GM21576 (cell line): ENCODE data around the gene KRT26.
"Not testable (repeated sequence)": the region's sequence is repeated elsewhere in the genome, so short reads cannot be mapped to it uniquely, and the experiment has no call there.

Experiments
- ATAC-seq: cut with Tn5 transposase; IDR thresholded peaks from one replicate; pipeline ENCODE4 v1.9.1; 2021; ENCODE audit warnings: mild to moderate bottlenecking, moderate library complexity; ENCODE audit not compliant: unreplicated experiment

Gene KRT26

DNA sequence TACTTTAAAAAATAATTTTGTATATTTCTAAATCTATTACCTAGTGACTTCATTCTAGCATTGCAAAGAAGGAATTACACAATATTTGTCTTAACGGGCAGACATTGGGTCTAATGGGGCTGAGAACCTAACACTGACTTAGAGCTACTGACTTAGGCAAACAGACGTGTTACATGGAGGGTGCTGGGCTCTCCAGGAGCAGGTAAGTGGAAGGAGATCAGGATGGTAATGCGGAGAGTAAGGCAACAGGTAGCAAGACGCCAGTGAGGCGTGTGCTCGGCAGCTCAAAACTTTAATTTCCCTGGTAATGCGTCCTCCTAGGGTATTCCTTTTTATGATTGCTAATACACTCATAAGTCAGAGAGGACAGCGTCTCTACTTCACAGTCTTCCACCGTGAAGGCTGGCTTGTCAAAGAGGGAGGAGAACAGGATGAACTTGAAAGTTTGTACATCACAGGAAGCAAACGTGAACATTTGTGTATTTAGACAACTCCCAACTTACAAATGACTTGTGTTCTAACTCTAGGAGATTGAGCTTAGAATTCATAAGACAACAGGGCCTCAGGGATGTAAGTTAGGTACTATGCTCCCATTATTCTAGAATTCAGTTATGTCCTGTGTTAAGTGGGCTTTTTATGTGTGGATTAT lies 23.1 kb upstream of the KRT26 start:
- ATAC-seq, result no peak

DNA sequence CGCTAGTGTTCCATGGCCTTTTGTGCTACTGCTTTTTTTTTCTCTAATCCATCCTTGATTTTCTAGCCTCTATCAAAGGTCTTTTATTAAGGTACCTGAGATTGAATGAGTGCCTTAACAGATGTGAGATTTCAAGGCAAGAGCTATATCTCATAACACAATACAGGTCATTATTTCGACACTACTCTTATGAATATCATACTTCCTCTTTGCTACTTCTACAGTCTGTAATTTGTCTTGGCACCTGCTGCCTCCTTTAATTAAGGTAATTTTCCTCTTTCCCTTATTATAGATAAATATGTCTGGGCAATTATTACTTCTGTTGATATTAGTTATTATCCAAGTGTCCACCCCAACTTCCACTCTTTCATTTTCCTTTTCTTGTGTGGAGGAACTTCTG lies 22.5 kb upstream of the KRT26 start:
- ATAC-seq, result no peak

DNA sequence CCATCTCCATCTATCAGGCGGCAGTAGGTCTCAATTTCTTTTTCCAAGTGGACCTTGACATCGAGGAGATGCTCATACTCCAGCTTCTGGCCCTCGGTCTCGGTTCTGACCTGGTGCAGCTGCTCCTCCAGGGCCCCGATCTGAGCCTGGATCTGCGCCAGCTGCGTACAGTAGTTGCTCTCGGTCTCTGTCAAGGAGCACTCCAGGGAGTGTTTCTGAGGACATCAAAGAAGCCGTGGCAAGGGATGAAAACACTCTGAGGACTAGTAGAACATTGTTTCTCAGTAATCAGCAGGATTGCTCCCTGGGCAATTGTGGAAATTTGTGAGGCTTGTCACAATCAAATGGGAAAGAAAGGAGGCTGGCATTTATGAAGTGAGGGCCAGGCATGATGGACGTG lies 21.8 kb upstream of the KRT26 start:
- ATAC-seq, result no peak

DNA sequence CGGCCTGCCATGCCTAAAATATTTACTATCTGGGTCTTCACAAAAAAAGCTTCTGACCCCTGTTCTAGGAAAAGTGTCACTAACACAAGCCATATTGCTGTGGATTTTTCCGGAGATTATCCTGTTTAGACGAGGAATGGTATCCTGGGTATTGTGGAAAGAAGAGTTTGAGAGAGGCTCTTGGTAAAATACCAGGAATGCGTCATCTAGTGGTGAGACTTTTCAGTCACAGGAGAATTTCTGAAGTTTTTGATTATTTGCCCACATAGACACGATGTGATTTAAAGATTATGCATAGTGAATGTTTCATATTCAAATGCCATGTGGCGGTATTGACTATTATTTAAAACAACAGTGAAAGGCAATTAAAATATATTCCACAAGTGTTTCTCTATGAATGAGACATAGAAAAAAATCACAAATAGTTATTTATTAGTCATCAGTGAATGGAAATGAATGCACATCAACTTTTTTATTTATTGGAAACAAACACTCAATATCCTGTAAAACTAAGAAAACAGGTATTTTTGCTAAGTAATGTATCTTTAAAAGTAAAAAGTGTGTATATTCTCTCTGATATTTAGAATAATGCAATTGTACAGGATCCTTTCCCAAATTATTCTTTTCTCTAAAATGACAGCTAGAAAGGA lies 19.9 kb upstream of the KRT26 start:
- no peak for ATAC-seq

DNA sequence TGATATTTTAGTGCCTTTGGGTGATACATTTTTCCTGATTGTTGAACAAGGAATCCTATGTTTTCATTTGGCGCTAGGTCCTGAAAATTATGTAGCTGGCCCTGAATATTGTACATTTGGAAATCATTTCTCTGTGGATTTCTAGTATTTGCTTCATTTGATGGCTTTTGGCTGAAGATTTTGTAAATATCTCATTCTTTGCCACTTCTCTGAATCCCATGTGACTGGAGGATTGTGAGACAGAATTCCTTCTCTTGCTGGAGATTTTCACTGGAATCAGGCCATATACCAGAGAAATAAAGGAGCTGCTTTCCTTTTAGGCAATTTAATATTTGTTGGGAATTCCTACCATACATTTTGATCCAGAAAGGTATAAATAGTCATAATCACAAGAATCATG lies 19.1 kb upstream of the KRT26 start:
- ATAC-seq, result no peak

DNA sequence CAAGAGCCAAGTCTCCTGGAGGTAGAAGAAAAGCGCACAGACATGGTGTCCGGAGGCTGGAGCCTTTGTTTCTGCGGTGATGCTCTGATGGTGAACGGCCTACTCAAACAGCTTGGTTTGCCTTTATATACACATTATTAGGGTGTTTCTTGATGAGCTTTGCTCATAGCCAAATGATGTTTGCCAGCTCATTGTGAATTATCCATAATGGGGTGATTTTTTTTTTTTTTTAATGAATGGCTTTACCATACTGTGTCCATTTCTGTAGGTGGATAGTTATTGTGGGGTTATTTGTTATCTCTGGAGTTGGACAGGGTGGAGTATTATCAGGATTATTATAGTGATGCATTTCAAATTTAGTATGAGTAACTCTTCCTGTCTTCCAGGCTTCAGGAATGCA lies 10.4 kb upstream of the KRT26 start, which contains the start of gene KRT27:
KRT27 (minus strand) TSS at position 101 of the 400 bp plus-strand sequence; CDS start at position 44, 57 bp downstream.
- ATAC-seq, result no peak

DNA sequence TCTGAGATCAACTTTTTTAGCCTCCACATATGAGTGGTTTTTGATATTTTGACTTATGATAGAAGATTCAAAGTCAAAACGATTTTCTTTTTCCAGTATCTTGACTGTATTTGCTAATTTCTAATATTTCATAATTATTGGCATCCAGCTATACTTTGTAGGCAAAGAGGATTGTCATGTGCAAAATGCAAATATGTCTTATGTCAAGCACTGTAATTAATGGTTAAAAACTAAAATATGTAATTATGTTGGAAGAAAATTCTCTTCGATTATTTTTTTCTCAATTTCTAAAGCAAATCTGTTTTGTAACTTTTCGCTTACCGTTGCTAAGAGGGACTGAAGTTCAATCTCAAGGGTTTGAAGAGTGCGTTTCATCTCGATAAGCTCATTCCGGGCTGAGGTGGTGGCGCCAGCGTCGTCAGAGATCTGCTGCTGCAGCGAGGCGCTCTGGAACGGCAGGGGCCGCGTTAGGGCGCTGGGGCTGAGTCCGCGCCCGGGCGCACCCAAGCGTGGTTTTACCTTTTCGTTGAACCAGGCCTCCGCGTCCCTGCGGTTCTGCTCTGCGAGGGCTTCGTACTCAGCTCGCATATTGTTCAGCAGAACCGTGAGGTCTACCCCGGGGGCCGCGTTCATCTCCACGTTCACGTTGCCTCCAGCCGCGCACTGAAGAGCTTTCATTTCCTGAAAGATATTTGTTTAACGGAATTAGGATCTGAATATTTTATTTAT lies 7.3 kb upstream of the KRT26 start:
- ATAC-seq, result no peak

DNA sequence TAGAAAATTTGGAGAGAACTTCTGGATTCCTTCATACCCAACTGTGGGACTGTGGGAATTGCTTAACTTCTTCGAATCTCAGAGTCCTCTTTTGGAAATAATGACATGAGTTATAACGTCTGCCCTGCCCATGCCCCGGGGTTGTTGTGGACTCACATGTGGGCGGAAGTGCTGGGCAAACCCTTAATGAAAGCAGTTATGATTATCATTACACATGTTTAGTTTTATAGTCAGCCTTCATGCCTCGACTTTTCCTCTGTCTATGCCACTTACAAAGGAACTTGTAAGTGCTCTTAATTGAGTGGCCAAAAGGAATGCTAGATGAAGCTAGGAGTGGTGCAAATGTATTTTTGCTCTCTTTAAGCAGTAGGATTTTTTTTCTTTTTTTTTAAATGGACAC lies 6.5 kb upstream of the KRT26 start:
- ATAC-seq, result no peak

DNA sequence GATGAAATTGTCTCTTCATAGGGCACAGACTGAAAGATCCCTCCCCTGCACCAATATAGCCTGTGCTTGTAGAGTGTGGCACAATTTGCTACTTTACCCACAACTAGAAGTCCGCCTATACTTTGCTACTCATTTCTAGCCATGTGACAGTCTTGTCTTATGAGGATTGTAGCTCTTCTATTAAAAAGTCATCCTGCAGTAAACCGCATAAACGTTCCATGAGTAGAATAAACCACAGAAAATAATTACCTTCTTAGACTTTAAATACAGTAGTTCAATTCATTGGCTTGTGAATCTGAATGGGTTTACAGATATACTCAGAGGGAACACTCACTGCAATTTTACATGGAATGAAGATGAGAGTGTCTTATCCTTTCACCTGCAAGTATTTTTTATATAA lies 6.0 kb upstream of the KRT26 start:
- no peak for ATAC-seq

DNA sequence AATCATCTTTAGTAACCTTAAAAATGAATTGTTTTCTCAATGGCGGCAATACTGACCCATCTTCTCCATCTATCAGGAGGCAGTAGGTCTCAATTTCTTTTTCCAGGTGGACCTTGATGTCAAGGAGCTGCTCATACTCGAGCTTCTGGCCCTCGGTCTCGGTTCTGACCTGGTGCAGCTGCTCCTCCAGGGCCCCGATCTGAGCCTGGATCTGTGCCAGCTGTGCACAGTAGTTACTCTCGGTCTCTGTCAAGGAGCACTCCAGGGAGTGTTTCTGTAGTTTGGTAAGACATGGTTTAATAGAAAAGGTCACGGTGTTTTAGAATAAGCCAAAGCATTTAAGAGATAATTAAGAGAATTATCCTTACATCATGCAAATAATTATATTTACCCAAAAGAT lies 5.5 kb upstream of the KRT26 start:
- ATAC-seq, result no peak

DNA sequence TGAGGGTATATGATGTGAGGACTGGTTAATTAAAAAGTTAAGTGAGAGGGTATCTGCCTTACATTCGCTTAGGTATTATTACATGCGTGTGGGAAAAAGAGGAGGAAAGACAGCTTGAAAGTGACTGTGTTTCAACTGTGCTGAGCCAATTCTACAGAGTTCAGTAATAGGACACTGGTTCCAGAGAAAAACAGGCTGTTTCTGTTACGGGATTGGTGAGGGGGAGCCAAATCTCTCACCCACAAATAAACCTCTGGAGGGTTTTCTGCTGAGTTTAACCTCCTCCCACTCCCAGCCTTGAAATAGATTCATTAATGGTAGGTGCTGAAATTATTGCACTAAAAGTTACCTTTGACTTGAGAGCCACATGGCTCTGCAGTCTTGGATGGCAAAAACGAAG lies 3.9 kb upstream of the KRT26 start:
- no peak for ATAC-seq

DNA sequence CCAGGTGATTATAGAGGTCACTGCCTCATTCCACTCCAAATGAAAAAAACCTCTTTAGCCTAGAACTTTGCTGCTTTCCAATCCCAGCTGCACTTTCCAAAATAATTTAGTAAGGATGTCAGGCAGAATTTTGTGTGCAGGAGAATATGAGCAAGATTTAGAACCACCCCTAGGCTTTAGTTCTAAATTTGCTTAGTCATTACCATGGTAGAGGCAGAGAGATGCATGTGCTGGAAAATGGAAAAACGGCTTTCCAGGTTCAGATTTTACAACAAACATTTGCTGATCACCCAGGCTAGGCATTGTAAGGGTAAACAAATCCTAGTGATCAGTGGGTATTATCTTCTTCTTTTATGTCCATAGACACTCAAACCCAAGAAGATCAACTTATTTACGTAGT lies 6.3 kb downstream of the KRT26 start:
- ATAC-seq, result no peak

DNA sequence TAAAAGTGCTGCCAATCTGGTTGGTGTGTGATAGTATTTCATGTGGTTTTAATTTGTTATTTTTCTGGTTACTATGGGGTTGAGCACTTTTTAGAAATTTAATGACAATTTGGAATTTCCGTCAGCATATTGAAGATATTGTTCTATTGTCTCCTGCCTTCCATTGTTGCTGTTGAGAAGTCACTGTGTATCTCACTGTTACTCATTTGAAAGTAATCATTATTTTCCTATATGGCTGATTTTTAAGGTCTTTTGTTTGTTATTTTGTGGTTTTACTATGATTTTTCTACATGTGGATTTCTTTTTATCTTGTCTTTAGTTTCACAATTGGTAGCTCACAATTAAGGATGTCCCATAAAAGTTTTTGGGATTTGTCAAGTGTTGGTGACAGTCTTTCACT lies 8.2 kb downstream of the KRT26 start:
- no peak for ATAC-seq

DNA sequence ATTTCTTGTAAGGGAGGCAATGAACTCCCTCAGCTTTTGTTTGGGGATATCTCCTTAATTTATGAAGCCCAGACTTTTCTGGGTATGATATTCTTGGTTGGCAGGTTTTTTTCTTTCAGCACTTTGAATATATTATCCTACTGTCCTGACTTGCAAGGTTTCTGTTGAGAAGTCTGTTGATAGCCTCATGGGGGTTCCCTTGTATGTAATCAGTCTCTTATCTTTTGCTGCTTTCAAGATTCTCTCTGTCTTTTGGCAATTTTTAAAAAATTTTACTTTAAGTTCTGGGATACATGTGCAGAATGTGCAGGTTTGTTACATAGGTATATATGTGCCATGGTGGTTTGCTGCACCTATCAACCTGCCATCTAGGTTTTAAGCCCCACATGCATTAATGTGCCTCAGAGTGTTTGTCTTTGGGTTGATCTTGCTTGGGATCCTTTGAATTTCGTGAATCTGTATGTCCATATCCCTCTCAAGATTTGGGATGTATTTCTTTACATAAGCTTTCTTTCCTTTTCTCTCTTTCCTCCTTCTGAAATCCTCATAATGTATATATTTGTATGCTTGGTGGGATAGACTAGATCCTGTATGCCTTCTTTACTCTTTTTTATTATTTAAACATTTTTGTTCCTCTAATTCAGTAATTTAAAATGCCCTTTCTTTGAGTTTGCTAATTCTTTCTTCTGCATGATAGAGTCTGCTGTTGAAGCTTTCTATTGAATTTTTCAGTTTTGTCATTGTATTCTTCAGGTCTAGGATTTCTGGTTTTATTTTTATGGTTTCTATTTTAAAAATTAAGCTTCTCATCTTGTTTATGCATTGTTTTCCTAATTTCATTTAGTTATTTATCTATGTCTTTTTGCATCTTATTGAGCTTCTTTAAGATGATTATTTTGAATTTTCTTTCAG lies 11.6 kb downstream of the KRT26 start:
- ATAC-seq, result no peak

DNA sequence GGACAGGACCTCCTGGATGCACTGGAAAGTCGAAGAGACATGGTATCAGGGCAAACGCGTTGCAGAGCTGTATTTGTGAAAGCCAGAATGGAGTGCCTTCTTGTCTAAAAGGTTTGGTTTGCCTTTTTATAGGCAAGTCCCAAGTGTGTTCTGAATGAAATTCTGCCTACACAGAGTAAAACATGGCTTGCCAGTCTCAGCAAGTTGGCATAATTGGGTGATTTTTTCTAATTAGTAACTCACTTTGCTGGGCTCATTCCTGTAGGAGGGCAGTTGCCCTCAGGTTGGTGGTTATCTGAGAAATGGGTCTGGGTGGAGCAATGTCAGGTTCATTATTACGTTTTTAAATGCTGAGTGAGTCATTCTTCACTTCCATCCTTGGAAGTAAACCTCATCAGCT lies 16.8 kb downstream of the KRT26 start, which contains the start of gene KRT25:
KRT25 (minus strand) TSS at position 101 of the 400 bp plus-strand sequence; CDS start at position 41, 60 bp downstream.
- ATAC-seq, result no peak

DNA sequence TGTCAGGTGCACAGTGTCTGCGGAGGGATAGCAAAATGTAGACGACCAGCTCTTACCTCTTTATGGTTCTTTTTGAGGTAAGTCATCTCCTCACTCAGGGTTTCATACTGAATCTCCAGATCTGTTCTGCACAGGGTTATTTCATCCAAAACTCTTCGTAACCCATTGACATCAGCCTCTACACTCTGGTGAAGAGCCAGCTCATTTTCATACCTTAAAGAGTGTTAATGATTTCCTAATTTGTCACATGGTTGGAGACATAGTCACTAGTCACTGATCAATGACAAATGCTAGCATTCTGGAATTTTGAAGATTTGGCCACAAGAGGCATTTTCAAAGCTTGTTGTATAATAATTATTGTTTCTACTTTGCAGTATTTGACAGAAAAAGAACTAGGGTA lies 18.2 kb downstream of the KRT26 start:
- ATAC-seq, result no peak

DNA sequence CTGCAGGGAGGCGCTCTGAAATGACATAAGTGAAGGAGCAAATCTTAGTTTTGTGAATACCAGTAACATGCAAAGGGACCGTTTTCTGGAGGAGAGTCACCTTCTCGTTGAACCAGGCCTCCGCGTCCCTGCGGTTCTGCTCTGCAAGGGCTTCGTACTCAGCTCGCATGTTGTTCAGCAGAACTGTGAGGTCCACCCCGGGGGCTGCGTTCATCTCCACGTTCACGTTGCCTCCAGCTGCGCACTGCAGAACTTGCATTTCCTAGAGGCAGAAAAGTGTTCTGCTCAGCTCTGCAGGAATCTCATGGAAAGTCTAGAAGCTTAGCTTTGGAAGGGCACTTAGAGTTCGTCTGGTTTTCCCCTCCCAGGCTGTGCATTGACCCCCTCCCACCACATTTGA lies 20.9 kb downstream of the KRT26 start:
- ATAC-seq, result no peak

DNA sequence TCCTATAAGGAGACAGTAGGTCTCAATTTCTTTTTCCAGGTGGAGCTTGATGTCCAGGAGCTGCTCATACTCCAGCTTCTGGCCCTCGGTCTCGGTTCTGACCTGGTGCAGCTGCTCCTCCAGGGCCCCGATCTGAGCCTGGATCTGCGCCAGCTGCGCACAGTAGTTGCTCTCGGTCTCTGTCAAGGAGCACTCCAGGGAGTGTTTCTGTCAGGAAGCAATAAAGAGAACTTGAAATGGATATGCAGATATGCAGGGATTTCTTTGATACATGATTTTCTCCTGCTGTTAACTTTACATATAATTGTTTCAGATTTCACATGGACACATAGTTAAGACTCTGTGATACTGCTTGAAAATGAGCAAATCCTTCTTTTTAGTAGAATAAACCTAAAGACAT lies 21.6 kb downstream of the KRT26 start:
- ATAC-seq, result no peak

DNA sequence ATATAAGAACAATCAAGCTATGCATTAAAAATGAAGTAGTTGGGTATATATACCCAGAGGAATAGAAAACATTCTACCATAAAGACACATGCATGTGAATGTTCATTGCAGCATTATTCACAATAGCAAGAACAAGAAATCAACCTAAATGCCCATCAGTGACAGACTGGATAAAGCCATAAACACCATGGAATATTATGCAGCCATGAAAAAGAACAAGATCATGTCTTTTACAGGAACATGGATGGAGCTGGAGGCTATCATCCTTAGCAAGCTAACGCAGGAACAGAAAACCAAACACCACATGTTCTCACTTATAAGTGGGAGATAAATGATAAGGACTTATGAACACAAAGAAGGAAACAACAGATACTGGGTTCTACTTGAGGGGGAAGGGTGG lies 23.3 kb downstream of the KRT26 start:
- ATAC-seq, result not testable (repeated sequence)

DNA sequence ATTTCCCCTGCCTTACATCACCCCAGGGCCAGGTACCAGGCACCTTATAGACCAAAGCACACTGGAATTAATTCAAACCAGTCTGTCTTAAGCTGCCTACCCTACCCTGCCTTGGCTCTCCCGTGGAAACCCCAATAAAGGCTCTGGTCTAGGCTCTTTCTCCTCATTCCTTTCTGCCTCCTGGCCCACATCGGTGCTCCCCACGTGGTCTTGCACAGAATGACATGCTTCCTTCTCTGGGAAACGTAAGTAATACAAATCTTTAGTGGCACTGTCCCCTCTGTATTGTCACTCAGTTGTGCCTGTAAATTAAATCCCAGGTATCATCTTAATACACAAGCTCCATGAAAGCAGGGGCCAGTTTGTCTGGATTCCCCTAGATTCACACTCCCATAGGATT lies 33.4 kb downstream of the KRT26 start:
- ATAC-seq, result no peak

DNA sequence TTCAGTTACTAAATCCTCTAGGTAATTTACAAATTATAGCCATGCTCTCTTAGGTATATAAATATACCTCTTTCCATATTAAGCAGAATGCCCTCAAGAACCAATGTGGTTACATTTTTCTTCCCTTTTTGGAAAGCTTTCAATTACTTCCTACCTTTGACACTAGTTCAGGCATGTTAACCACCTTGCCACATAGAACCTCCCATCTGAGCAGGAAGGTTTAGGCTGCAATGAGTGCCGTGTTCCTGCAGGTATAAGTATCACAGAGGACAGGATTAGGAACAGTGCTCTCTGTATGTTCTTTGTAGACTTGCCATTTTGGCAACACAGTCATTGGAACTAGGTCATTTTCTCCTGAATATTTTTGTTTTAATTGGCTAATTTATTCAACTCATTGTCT lies 37.0 kb downstream of the KRT26 start:
- ATAC-seq, result no peak
